ENCODE measurements around the gene CDC14A.
"Not testable (repeated sequence)": the region's sequence is repeated elsewhere in the genome, so short reads cannot be mapped to it uniquely, and the experiment has no call there.

Gene CDC14A, protein sequence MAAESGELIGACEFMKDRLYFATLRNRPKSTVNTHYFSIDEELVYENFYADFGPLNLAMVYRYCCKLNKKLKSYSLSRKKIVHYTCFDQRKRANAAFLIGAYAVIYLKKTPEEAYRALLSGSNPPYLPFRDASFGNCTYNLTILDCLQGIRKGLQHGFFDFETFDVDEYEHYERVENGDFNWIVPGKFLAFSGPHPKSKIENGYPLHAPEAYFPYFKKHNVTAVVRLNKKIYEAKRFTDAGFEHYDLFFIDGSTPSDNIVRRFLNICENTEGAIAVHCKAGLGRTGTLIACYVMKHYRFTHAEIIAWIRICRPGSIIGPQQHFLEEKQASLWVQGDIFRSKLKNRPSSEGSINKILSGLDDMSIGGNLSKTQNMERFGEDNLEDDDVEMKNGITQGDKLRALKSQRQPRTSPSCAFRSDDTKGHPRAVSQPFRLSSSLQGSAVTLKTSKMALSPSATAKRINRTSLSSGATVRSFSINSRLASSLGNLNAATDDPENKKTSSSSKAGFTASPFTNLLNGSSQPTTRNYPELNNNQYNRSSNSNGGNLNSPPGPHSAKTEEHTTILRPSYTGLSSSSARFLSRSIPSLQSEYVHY

DNA sequence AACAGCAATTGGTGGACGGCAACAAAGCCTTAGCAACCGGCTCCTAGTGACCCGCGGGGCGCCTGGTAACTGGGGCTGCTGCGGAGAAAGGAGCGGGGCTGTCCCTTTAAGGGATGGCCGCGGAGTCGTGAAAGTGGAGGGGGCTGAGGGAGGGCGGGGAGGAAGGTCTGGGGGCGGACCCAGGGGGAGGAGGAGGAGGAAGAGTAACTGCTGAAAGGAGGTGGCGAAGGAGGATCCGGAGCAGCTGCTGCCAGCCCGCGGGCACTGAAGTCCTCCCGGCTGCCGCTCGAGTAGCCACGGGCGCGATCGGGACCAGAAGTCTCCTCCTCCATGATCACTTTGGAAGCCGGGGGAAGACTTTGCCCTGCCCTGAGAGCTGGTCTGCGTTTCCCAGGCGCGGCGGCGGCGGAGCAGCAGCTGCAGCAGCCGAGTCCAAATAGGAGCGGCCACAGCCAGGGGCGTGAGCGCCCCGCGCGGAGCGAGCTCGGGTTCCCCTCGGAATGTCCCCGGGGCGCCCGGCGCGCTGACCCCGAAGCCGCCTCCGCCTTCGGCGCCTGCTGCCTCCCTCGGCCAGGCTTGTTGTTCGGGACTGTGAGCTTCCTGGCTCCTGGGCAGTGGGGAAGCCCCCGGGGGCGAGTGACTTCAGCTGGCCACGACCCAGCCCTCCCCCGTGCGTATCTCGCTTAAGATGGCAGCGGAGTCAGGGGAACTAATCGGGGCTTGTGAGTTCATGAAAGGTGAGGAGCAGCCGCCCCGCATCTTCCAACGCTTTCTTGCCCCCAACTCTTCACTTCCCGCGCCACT lies at the start of gene CDC14A:
Gene CDC14A (plus strand): TSS at position 240 of the 804 bp plus-strand sequence. CDS start 449 bp downstream, at position 689.
- peak; percentile 81 to 96 (median 91) for DNase-seq

DNA sequence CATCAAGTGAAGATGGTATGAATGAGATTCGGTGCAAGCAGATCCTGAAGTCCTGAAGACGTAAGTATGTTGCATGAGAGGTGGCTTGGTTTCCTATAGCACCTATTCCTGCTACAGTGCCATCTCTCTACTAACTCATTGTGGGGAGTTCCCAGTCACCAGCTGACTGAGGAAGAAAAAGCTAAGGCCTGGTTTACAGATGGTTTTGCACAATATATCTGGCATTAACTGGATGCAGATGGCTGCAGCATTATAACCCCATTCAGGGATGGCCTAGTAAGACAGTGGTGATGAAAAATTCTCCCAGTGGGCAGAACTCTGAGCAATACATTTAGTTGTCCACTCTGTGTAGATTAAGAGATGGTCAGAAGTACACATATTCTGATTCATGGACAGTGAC lies 49.6 kb upstream of the CDC14A start:
- DNase-seq: no peak

- no peak for DNase-seq
Observed at GRCh38 chr1:100304227-100304626, 48.1 kb upstream of the CDC14A start.

GRCh38 chr1:100304921-100305320 lies 47.4 kb upstream of the CDC14A start:
- no peak for DNase-seq

- DNase-seq: no peak
Observed at GRCh38 chr1:100305954-100306353, 46.4 kb upstream of the CDC14A start.

- no peak for DNase-seq
Observed at GRCh38 chr1:100306735-100307313, 45.5 kb upstream of the CDC14A start.

DNA sequence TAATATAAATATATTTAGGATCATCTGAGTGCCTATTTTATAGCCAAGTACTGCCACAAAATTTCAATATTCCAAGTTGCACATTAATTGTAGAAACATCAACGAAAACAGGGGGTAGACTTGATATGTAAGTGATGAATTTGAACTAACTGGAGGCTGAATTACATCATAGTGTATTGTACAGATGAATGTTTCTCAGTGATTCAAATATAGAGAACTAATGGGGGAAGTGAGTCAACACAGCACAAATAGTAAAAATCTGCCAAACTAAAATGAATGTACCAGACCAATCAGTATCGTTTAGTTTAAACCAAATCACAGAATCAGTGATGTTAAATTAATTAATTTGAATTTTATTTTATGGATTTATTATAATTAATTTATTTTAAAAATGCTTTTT lies 43.5 kb upstream of the CDC14A start:
- DNase-seq: no peak

DNA sequence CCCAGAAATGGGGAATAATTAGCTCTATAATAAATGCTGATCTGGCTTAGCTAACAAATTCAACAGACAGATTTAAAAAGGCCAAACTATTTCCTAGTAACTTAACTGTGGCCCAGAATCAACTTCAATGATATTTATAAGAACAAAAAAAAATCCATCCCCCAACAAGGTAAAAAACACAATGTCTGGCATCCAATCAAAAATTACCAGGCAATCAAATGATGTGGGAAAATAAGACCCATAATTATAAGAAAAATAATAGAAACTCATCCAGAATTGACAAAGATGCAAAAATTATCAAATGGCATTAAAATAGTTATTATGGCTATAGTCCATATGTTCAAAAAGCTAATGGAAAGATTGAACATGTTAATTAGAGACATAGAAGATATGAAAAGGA lies 42.4 kb upstream of the CDC14A start:
- DNase-seq: no peak

GRCh38 chr1:100313382-100313781 lies 38.9 kb upstream of the CDC14A start:
- no peak for DNase-seq

GRCh38 chr1:100316622-100317021 lies 35.7 kb upstream of the CDC14A start:
- no peak for DNase-seq

GRCh38 chr1:100320311-100321099 lies 31.8 kb upstream of the CDC14A start:
- DNase-seq: no peak

- no peak for DNase-seq
Observed at GRCh38 chr1:100321100-100321493, 31.2 kb upstream of the CDC14A start.

- DNase-seq: no peak
Observed at GRCh38 chr1:100321506-100321905, 30.8 kb upstream of the CDC14A start.

- no peak for DNase-seq
Observed at GRCh38 chr1:100322436-100323211, 29.7 kb upstream of the CDC14A start.

DNA sequence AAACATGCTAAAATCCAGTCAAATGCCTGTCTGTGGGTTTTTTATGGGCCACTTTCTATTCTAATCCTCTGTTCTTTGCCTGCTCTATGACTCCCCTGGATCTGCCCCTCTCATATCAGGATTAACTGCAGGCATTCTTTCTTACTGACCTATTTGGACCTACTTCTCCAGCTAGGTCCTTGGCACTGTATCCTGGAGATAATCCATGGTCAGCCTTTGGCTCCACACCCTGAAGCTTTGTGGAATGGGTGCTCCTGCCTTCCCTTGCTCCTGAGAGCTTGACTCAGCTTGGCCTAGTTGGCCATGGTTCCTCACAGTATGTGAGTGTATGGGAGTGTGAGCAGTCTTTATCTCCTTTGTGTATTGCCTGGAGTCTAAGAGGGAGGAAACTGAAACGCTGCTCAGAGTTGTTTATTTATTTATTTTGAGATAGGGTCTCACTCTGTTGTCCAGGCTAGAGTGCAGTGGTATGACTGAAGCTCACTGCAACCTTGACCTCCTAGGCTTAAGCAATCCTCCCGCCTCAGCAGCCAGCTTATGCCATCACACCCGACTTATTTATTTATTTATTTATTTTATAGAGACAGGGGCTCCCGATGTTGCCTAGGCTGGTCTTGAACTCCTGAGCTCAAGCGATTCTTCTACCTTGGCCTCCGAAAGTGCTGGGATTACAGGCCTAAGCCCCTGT lies 28.7 kb upstream of the CDC14A start:
- no peak for DNase-seq

GRCh38 chr1:100325415-100326324 lies 26.6 kb upstream of the CDC14A start:
- no peak for DNase-seq

GRCh38 chr1:100326325-100326670 lies 26.0 kb upstream of the CDC14A start:
- DNase-seq: not testable (repeated sequence)

DNA sequence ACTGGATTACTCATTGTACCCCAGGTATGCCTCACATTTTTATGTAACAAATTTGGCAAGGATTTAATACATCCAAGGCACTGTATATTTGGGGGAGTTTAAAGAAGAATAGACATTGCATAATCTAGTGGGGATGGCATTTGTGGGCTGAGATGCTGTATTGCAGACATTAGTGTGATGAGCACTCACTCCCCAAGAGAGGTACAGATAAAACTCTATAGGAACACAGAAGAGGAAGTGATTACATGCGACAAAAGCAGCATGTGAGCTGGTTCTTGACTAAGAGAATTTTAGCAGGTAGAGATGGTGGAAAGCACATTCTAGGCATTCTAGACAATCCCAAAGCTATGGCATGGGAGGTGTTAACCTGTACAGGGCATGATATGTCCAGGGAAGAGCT lies 24.2 kb upstream of the CDC14A start:
- DNase-seq: no peak

DNA sequence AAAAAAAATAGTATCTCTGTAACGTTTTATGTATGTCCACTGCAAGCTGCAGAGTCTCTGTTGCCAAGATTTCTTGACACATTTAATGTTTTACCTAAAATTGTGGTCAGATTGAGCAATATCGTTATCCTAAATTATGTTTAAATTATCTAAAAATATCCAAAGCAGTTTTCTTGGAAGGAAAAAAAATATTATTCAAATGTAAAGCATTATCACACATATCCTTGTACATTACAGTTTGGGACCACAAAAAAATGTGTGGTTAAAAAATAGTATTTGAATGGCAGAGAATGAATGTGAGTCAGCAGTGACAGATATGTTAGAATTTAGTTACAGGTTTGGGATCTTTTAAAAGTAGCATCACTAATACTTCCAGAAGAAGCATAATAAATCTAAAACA lies 21.2 kb upstream of the CDC14A start:
- DNase-seq: not testable (repeated sequence)

DNA sequence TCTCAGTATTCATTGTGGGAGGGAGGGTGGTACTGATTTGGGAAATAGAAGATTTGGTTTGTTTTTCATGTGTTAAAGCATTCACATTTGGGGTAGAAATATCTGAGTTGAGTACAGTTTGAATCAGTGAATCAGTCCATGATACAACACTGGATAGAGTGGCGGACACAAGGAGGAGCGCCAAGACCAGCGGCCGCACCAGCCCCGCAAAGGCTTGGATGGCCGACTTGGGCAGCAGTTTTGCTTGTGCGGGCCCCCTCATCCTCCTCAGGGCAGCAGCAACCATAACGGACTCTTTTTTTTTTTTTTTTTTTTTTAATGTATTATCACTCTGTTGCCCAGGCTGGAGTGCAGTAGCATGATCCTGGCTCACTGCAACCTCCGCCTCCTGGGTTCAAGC lies 20.0 kb upstream of the CDC14A start:
- DNase-seq: no peak
